Naive B cell (primary cell): ENCODE measurements around the gene TRIP12. TPM values are rescaled to one million over a fixed set of nuclear protein-coding genes. Genes with fewer than 3 reads are reported as not detected.
"Not testable (repeated sequence)": the region's sequence is repeated elsewhere in the genome, so short reads cannot be mapped to it uniquely, and the experiment has no call there.

Experiments
- ATAC-seq, 2 donors: fragments of 150-1000 bp; cut with Tn5 transposase; 2 replicates each; pipeline ENCODE4 v1.10.0; 2021; ENCODE audit warnings: low read depth in 2 of 2, mild to moderate bottlenecking in 2 of 2, moderate library complexity in 2 of 2
- DNase-seq: peaks from one replicate; pipeline ENCODE4 v3.0.0; 2022
- H3K27ac Mint-ChIP-seq, 6 donors: one replicate each; pipeline ENCODE4 v1.8.0; 2020 to 2022; ENCODE audit warnings: mild to moderate bottlenecking in 6 of 6, mixed read lengths in 6 of 6, moderate library complexity in 5 of 6, inconsistent platforms in 2 of 6
- H3K27me3 Mint-ChIP-seq, 3 donors: one replicate each; pipeline ENCODE4 v1.8.0; 2021 to 2022; ENCODE audit warnings: mixed read lengths in 3 of 3, mild to moderate bottlenecking in 1 of 3
- H3K36me3 Mint-ChIP-seq, 2 donors: one replicate each; pipeline ENCODE4 v1.8.0; 2020 to 2022; ENCODE audit warnings: mixed read lengths in 2 of 2, inconsistent platforms in 1 of 2, mild to moderate bottlenecking in 1 of 2
- H3K4me1 Mint-ChIP-seq, 3 donors: one replicate each; pipeline ENCODE4 v1.8.0; 2020 to 2022; ENCODE audit warnings: mixed read lengths in 3 of 3, inconsistent platforms in 1 of 3, mild to moderate bottlenecking in 1 of 3, moderate library complexity in 1 of 3
- H3K4me3 Mint-ChIP-seq, 8 donors: one replicate each; pipeline ENCODE4 v1.8.0; 2020 to 2022; ENCODE audit warnings: mild to moderate bottlenecking in 8 of 8, mixed read lengths in 8 of 8, moderate library complexity in 8 of 8, inconsistent platforms in 2 of 8
- H3K9me3 Mint-ChIP-seq, 7 donors: one replicate each; pipeline ENCODE4 v1.8.0; 2020 to 2022; ENCODE audit warnings: mixed read lengths in 7 of 7, mild to moderate bottlenecking in 5 of 7, inconsistent platforms in 2 of 7, moderate library complexity in 1 of 7
- polyA plus RNA-seq, 6 donors: library from polyadenylated mRNA; unstranded; fragments of 300-500 nt; fragmentation: Illumina TruSeq; gene quantifications; one replicate each; pipeline ENCODE4 v1.2.3, GENCODE V29; 2021; ENCODE audit warnings: low read depth in 6 of 6

TRIP12 gene
- polyA plus RNA-seq, 6 donors from 2014 or later = 20.0 to 64.5 (median 46.1) TPM

- Mint-ChIP-seq H3K36me3 (peaks cover 28 to 34% of the 10 kb centered on the region in 2 donors), H3K4me1 (peaks cover 5 to 14% (median 6%) of the 10 kb centered on the region in 3 donors), H3K27ac (peak overlapping the region in 1 of 6 donors; percentile 10)
- not testable (repeated sequence) for H3K4me3 Mint-ChIP-seq, H3K9me3 Mint-ChIP-seq, H3K27me3 Mint-ChIP-seq, DNase-seq, ATAC-seq
Measured at GRCh38 chr2:229786289-229786688, 135.5 kb downstream of the TRIP12 start.

GRCh38 chr2:229784791-229785190, 137.0 kb downstream of the TRIP12 start:
- no peak for DNase-seq
- H3K4me3 Mint-ChIP-seq = no peak overlapping the region
- H3K4me1 Mint-ChIP-seq = peaks cover 11 to 23% (median 13%) of the 10 kb centered on the region in 3 donors
- H3K27me3 Mint-ChIP-seq = no peaks in the 10 kb centered on the region
- H3K9me3 Mint-ChIP-seq = no peaks in the 10 kb centered on the region
- peak overlapping the region in 2 of 6 donors; percentile 10 to 71 for H3K27ac Mint-ChIP-seq
- no peak for ATAC-seq
- peaks cover 29 to 35% of the 10 kb centered on the region in 2 donors for H3K36me3 Mint-ChIP-seq

GRCh38 chr2:229783108-229783721, 138.6 kb downstream of the TRIP12 start:
- Mint-ChIP-seq H3K4me1 (peaks cover 8 to 23% (median 14%) of the 10 kb centered on the region in 3 donors), H3K27me3 (no peaks in the 10 kb centered on the region), H3K27ac (peak overlapping the region in 5 of 6 donors; percentile 5 to 63 (median 21)), H3K9me3 (no peaks in the 10 kb centered on the region), H3K36me3 (peaks cover 22 to 27% of the 10 kb centered on the region in 2 donors), H3K4me3 (no peak overlapping the region)
- DNase-seq = no peak
- ATAC-seq = no peak

GRCh38 chr2:229780856-229781773, 140.7 kb downstream of the TRIP12 start:
- Mint-ChIP-seq H3K9me3 (no peaks in the 10 kb centered on the region), H3K27me3 (no peaks in the 10 kb centered on the region), H3K36me3 (peaks cover 26 to 36% of the 10 kb centered on the region in 2 donors), H3K4me1 (peaks cover 8 to 27% (median 17%) of the 10 kb centered on the region in 3 donors), H3K27ac (peak overlapping the region in 5 of 6 donors; percentile 3 to 88 (median 44)), H3K4me3 (no peak overlapping the region)
- ATAC-seq = peak; percentile 35 to 63
- peak; percentile 23 for DNase-seq

GRCh38 chr2:229779650-229780049, 142.2 kb downstream of the TRIP12 start:
- Mint-ChIP-seq H3K27ac (peak overlapping the region in 1 of 6 donors; percentile 13), H3K4me1 (peaks cover 16 to 37% (median 25%) of the 10 kb centered on the region in 3 donors), H3K4me3 (no peak overlapping the region), H3K36me3 (peaks cover 21 to 29% of the 10 kb centered on the region in 2 donors), H3K9me3 (no peaks in the 10 kb centered on the region), H3K27me3 (no peaks in the 10 kb centered on the region)
- DNase-seq (no peak), ATAC-seq (no peak)

- Mint-ChIP-seq H3K4me1 (peaks cover 13 to 28% (median 28%) of the 10 kb centered on the region in 3 donors), H3K4me3 (no peak overlapping the region), H3K27me3 (no peaks in the 10 kb centered on the region), H3K9me3 (no peaks in the 10 kb centered on the region), H3K36me3 (peaks cover 29 to 32% of the 10 kb centered on the region in 2 donors), H3K27ac (peak overlapping the region in 1 of 6 donors; percentile 31)
- no peak for DNase-seq
- ATAC-seq = no peak
Measured at GRCh38 chr2:229777716-229778115, 144.1 kb downstream of the TRIP12 start.

- Mint-ChIP-seq H3K9me3 (no peaks in the 10 kb centered on the region), H3K27ac (peak overlapping the region; percentile 14 to 80 (median 62)), H3K4me3 (peak overlapping the region in 1 of 8 donors; percentile 21), H3K36me3 (peaks cover 37 to 39% of the 10 kb centered on the region in 2 donors), H3K4me1 (peaks cover 13 to 26% (median 19%) of the 10 kb centered on the region in 3 donors), H3K27me3 (no peaks in the 10 kb centered on the region)
- DNase-seq (no peak), ATAC-seq (no peak)
Measured at GRCh38 chr2:229775614-229776313, 146.0 kb downstream of the TRIP12 start.

- Mint-ChIP-seq H3K36me3 (peaks cover 26 to 40% of the 10 kb centered on the region in 2 donors), H3K27ac (no peak overlapping the region), H3K4me1 (peaks cover 8 to 17% (median 14%) of the 10 kb centered on the region in 3 donors), H3K4me3 (no peak overlapping the region), H3K9me3 (no peaks in the 10 kb centered on the region), H3K27me3 (no peaks in the 10 kb centered on the region)
- no peak for ATAC-seq
- DNase-seq = no peak
Measured at GRCh38 chr2:229774237-229774636, 147.6 kb downstream of the TRIP12 start.

GRCh38 chr2:229768235-229768634, 153.6 kb downstream of the TRIP12 start:
- Mint-ChIP-seq H3K36me3 (peaks cover 39 to 48% of the 10 kb centered on the region in 2 donors), H3K27ac (peak overlapping the region in 1 of 6 donors; percentile 3), H3K4me3 (no peak overlapping the region)

GRCh38 chr2:229765721-229766120, 156.1 kb downstream of the TRIP12 start:
- Mint-ChIP-seq H3K4me3 (no peak overlapping the region), H3K27ac (peak overlapping the region in 1 of 6 donors; percentile 7), H3K4me1 (no peaks in the 10 kb centered on the region), H3K27me3 (no peaks in the 10 kb centered on the region), H3K36me3 (peaks cover 30 to 41% of the 10 kb centered on the region in 2 donors), H3K9me3 (no peaks in the 10 kb centered on the region)
- DNase-seq (no peak), ATAC-seq (no peak)

More at GRCh38 chr2:229768235-229768634, 153.6 kb downstream of the TRIP12 start:
- DNase-seq (no peak), ATAC-seq (no peak)
- Mint-ChIP-seq H3K9me3 (no peaks in the 10 kb centered on the region), H3K4me1 (no peaks in the 10 kb centered on the region), H3K27me3 (no peaks in the 10 kb centered on the region)

GRCh38 chr2:229761663-229762062, 160.1 kb downstream of the TRIP12 start:
- Mint-ChIP-seq H3K4me1 (no peaks in the 10 kb centered on the region), H3K9me3 (no peaks in the 10 kb centered on the region), H3K4me3 (no peak overlapping the region), H3K36me3 (peaks cover 15 to 31% of the 10 kb centered on the region in 2 donors), H3K27me3 (no peaks in the 10 kb centered on the region), H3K27ac (peak overlapping the region in 1 of 6 donors; percentile 20)
- DNase-seq (no peak), ATAC-seq (no peak)

- not testable (repeated sequence) for H3K36me3 Mint-ChIP-seq, H3K4me3 Mint-ChIP-seq, H3K4me1 Mint-ChIP-seq, ATAC-seq, H3K27me3 Mint-ChIP-seq, DNase-seq, H3K9me3 Mint-ChIP-seq
- H3K27ac Mint-ChIP-seq = peak overlapping the region in 1 of 6 donors; percentile 40
Measured at GRCh38 chr2:229757462-229757861, 164.3 kb downstream of the TRIP12 start.
